Stimulated activated CD4-positive, alpha-beta T cell treated with anti-CD3 and anti-CD28 coated beads, Interleukin-12 subunit alpha, Interleukin-12 subunit beta, amount 100 ng/mL, for 4 hours (primary cell): ENCODE data around the gene MYL3.
"Not testable (repeated sequence)": the region's sequence is repeated elsewhere in the genome, so short reads cannot be mapped to it uniquely, and the experiment has no call there.

Experiments used
- DNase-seq: peaks from one replicate; pipeline ENCODE4 v3.0.0-alpha.2; 2020

MYL3 gene

DNA sequence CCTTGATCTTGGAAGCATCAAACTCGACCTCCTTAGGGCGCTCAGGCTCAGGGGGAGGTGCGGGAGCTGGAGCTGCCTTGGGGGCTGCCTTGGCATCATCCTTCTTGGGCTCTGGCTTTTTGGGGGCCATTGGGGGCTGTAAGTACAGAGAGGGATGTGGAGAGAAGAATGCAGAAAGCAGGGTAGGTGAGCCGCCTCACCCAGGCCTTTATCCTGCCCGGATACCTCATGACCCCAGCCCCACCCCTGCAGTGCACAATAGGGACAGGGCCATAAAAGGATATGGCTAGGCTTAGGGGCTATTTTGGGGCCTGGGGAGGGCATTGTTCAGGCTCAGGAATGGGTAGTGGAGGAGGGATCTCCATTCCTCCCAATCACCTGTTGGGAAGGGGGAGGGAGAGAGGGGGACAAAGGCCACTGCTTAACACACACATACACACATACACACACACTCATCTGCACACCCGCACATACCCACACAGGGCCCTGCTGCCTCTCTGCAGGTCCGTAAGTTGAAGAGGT, at the start of gene MYL3:
MYL3 (minus strand) TSS at position 184 of the 522 bp plus-strand sequence; CDS start at position 130, 54 bp downstream.
- DNase-seq = no peak

GRCh38 chr3:46912986-46913385, 49.7 kb upstream of the MYL3 start:
- DNase-seq = no peak

DNA sequence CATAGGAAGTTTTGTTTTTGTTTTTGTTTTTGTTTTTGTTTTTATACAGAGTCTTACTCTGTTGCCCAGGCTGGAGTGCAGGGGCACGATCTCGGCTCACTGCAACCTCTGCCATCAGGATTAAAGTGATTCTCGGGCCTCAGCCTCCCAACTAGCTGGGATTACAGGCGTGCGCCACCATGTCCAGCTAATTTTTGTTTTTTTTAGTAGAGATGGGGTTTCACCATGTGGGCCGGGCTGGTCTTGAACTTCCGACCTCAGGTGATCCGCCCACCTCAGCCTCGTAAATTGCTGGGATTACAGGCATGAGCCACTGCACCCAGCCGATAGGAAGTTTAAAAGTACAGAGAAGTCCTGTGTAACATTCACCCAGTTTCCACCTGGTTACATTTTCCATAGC, 47.7 kb upstream of the MYL3 start:
- not testable (repeated sequence) for DNase-seq

- no peak for DNase-seq
Observed at GRCh38 chr3:46910166-46910760, 47.0 kb upstream of the MYL3 start.

- DNase-seq = peak; percentile 71
Observed at GRCh38 chr3:46909535-46910161, 46.4 kb upstream of the MYL3 start.

DNA sequence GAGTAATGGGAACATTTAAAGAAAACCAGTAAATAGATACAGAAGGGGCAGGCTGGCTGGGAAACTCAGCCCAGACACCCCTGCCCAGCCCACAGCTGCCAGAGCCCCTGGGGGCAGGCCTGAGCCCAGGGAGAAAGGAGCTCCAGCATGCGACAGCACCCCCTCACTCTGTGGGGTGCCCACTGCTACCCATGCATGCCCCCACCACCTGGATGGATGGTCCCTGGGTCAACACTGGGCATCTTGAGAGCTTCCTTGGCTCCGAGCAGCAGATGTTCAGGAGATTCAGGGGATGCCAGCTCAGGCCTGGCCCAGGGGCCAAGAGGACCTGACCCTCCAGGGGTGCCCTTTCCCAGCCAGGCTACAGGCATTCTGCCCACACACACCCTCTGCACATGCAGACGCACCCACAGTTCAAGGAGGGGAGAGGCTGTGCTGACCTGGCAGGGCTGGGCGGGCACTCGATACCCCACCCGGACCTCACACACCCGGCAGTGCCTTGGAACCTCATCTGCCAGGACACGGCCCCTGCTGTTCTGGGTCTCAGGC, 45.8 kb upstream of the MYL3 start:
- DNase-seq = no peak

DNA sequence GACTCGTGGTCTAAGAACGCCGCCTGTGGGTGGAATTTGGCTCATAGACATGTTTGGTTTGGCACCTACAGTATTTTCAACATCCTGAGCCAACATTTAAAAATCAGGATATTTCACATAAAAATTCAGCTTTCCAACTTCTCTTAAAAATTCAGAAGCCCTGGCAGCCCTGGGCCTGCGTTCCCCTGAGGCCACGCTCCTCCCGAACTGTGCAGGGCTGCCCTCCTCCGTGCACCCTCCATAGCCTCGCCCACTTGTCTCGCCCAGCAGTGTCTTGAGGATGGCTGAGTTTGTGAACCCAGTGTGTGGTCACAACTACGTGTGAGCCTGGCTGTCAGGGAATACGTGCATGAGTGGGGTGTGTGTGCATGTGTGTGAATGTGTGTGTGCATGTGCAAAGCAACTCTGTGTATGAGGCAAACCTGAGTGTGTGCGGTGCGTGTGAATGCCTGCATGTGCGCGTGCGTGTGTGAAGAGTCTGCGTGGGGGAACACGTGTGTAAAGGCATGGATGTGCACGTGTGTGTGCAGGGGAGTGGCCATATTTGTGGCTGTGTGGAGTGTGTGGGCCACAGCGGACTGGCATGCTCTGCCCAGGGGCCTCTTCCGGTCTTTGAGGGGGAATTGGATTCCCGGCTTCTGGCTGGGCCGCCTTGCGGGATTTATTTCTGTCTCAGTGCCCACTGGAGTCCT, 45.2 kb upstream of the MYL3 start:
- DNase-seq = no peak

GRCh38 chr3:46907960-46908293, 44.7 kb upstream of the MYL3 start:
- DNase-seq = no peak

- no peak for DNase-seq
Observed at GRCh38 chr3:46907271-46907670, 44.0 kb upstream of the MYL3 start.

DNA sequence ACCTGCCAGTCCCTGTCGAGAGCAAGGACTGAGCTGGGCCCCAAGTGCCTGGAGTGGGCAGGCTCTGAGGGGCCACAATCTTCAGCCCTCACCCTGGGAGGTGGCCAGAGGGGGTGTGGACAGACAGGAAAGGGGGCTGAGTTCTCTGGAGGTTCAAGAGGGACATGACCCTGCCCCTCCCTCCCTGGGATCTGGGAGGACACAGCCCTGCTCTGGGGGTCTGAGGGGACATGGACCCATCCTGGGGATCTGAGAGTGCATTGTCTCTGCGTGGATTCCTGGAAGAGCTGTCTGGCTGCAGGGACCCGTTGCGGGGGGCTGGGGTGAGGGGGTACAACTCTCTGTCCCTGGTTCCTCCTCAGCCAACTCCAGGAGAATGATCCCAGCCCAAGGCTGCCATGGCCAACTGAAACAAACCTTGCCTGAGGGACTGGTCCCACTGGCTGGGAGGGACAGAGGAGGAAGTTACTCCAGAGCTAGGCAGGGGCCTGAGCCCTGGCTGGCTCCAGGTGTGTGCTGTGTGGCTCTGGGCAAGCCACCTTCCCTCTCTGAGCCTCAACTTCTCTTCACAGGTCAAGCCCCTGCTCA, 43.3 kb upstream of the MYL3 start:
- DNase-seq = no peak

DNA sequence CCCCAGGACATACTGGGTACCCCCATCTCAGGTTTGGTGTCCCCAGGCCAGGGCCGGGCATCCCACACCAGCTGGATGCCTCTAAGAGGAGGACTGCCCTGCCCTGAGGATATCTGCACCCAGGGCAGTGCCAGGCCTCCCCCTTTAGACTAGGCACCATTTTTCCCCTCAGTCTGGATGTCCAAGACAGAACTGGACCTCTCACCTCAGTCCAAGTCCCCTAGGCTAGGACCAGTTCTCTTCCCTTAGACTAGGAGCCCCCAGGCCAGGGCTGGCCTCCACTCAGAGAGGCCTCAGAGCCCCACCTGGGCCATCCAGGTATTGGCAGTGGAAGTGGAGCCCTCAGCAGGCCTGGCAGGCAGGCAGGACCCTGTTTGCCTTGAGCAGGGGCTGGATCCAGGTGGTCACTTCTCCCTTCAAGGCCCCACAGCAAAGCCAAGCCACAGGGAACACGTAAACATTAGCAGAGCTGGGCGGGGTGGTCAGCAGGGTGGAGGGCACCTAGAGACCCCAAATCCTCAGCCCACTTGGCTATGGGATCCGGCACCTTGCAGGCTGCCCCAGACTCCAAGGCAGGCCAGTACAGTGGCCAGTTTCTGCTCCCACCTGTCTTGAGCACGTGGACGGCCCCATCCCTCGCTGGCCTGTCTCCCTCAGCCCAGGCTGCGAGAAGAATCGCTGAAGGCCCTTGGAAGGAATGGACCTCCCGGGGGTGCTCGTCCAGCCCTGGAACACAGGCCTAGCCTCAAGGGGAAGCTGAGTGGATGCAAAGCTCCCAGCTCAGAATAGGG, 42.6 kb upstream of the MYL3 start:
- no peak for DNase-seq

GRCh38 chr3:46905213-46905560, 41.9 kb upstream of the MYL3 start:
- DNase-seq = no peak

- DNase-seq = no peak
Observed at GRCh38 chr3:46904303-46905212, 41.3 kb upstream of the MYL3 start.

GRCh38 chr3:46903341-46904302, 40.4 kb upstream of the MYL3 start:
- no peak for DNase-seq

GRCh38 chr3:46902188-46902631, 39.0 kb upstream of the MYL3 start:
- DNase-seq = no peak

DNA sequence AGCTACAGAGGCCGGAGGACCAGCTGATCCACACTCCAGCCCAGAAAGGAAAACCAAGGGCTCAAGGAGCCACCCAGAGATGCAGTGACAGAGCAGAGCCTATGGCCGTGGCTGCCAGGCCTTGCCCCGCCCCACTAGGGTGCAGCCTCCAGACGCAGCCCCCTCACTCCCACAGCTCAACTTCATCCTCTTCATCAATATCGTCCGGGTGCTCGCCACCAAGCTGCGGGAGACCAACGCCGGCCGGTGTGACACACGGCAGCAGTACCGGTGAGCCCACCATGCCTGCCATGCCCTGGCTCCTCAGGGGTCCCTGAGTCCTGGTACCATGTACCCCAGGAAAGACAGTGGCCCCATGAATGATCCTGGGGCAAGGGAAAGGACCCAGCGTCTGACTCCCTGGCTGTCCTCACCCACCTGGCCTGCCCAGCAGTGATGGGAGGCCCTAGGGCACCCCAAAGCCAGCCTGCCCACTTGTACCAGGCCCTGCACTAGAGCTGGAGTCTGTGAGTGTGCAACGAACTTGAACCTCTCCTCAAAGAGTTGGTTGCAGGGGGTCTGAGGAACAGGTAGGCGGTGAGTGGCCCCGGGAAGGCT, 38.4 kb upstream of the MYL3 start:
- no peak for DNase-seq

DNA sequence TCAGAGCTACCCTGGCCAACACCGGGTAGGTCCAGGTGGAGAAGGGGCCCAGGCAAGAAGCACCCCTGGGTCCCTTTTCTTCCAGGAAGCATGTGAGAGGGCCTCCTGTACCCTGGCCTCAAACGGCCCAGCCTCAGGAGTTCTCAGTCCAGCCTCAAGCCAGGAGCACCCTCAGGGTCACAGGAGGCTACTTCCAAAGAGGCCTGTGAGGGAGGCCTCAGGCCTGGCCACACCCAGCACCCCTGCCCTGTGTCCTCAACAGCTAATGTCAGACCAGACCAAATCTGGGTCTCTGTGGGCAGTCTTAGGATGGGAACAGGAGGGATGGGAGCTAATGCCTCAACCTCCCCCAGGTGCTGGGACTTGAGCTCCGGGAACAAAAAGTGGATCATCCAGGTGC, 37.8 kb upstream of the MYL3 start:
- no peak for DNase-seq

DNA sequence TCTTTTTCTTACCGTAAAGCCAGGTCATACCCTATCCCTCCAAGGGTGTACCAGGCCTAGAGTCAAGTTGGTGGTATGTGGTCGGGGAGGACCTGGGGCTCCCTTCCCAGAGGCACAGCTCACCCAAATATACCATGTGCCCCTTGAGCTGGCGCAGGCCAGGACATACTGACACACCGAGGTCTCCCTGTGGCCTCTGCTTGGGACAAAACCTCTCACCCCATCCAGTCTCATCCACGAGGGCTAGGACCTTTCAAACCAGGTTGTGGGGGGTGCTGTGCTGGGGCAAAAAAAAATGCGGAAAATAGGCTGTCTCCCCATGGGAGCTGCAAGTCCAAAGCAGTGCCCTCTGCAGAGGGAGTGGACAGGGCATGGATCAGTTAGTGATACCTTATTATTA, 37.1 kb upstream of the MYL3 start:
- no peak for DNase-seq

GRCh38 chr3:46900007-46900292, 36.7 kb upstream of the MYL3 start:
- DNase-seq = no peak
